Ureter (tissue), 1 donor: ENCODE results near the gene ATOH8. TPM values are rescaled to one million over a fixed set of nuclear protein-coding genes. Genes with fewer than 3 reads are reported as not detected.

Source experiments
- DNase-seq: peaks from one replicate; pipeline ENCODE4 v3.0.0-alpha.2; 2020; ENCODE audit warnings: low spot score
- total RNA-seq: library from RNA; stranded (reverse); gene quantifications from one replicate; pipeline ENCODE4 v1.2.4, GENCODE V29; 2023
- donor health status: DM: yes; HTN: yes; CAD: no.

The ATOH8 gene
- total RNA-seq, 1 donor from 2014 or later, result 21.8 TPM

DNA sequence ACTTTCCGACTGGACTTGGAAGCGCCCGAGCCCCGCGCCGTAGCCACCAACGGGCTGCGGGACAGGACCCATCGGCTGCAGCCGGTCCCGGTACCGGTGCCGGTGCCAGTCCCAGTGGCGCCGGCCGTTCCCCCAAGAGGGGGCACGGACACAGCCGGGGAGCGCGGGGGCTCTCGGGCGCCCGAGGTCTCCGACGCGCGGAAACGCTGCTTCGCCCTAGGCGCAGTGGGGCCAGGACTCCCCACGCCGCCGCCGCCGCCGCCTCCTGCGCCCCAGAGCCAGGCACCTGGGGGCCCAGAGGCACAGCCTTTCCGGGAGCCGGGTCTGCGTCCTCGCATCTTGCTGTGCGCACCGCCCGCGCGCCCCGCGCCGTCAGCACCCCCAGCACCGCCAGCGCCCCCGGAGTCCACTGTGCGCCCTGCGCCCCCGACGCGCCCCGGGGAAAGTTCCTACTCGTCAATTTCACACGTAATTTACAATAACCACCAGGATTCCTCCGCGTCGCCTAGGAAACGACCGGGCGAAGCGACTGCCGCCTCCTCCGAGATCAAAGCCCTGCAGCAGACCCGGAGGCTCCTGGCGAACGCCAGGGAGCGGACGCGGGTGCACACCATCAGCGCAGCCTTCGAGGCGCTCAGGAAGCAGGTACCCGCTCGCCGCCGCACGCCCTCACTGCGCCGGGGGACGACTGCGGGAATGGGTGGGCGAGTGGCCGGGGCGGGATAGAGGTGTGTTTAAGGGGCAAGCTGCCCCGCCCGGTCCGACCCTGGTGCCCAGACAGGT lies 713 bp downstream of the ATOH8 start:
- no peak for DNase-seq

DNA sequence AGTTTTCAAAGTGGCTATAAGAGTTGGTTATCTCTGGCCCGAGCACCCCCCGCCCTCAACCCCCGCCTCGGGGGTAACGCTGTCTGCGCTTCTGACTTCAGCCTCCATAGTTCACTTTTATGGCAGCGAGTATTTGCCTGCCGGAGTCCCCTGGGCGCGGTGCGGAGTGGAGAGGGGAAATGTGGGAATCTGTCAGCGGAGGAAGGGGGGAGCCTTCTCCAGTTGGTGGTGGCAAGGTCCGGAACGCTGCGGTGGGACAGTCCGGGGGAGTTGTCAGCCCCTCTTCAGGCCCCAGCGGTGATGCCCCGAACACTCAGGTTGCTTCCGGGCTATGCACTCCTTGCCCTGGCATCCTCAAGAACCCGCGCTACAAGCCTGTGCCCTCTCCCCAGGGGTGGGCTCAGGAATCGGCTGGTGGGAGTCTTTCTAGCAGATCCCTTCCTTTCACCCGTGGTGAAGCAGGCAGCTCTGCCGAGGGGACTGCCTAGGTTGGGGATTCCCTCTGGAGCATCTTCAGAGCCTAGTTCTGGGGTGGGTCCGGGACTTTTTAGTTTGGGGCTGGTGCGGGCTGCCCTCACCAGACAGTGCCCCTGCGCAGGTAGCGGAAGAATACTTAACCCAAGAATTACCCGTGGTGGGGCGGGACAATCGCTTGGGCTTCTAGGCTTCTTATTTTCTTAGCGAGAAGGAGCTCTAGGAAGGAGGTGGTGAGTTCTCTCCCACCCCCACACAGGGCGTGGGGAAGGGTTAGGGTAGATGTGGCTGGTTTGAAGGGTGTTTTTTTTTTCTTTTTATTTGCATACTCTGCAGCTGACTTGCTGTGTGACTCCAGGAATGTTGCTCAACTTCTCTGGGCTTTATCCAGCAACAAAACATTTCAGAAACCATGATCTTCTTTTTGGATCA lies 1.6 kb downstream of the ATOH8 start:
- DNase-seq, result no peak

DNA sequence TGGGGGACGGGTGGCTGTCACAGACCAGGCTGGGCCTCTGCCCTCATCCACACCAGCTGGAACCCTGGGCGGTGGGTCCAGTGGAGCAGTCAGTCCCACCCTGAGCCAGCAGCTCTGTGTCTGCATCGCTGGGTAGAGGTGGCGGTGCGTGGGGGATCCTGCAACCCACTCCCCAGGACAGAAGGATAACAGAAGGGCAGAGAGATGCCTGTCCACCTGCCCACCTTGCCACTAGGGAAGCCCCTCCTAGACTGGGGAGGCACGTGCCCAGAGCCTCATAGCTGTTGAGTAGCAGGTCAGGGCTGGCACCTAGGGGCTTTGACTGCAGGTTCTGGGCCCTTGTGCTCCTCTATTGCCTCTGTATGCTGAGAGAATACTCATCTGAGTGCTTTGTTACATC lies 2.4 kb downstream of the ATOH8 start:
- no peak for DNase-seq

DNA sequence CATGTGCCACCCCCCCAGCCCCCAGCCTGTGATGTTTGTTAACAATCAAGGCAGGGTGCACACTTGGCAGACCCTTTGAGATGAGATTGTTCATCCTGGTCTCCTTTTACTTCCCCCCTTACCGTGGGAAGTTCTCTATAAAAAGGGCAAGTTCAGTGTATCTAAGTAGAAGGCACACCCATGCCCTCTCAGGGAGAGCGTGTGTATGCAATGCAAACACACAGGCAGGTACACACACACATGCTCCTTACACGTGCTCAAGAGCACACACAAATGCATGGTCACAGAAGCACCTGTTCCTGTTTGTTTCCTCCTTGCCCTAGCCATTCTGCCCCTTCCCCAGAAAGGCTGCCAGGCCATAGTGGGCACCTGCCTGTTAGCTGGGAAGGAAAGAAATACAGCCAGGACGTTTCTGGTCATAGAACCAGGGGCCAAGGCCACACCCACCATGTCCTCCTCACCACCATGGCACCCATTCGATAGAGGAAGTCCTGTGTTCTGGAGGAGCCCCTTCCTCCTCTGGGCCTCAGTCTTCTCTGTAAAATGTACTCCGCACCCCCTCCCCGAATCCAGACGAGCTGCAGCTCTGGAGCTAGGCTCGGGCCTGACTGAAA lies 3.1 kb downstream of the ATOH8 start:
- no peak for DNase-seq

DNA sequence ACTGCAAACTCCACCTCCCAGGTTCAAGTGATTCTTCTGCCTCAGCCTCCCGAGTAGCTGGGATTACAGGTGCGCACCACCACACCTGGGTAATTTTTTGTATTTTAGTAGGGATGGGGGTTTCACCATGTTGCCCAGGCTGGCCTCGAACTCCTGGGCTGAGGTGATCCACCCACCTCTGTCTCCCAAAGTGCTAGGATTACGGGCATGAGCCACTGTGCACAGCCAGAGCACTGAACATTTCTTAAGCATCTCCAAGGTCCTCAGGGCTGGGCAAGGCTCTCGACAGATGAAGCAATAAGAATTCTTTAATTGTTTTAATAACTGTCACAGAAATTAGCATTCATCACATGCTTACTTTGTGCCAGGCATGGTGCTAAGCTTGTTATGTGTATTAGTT lies 4.1 kb downstream of the ATOH8 start:
- DNase-seq, result no peak

DNA sequence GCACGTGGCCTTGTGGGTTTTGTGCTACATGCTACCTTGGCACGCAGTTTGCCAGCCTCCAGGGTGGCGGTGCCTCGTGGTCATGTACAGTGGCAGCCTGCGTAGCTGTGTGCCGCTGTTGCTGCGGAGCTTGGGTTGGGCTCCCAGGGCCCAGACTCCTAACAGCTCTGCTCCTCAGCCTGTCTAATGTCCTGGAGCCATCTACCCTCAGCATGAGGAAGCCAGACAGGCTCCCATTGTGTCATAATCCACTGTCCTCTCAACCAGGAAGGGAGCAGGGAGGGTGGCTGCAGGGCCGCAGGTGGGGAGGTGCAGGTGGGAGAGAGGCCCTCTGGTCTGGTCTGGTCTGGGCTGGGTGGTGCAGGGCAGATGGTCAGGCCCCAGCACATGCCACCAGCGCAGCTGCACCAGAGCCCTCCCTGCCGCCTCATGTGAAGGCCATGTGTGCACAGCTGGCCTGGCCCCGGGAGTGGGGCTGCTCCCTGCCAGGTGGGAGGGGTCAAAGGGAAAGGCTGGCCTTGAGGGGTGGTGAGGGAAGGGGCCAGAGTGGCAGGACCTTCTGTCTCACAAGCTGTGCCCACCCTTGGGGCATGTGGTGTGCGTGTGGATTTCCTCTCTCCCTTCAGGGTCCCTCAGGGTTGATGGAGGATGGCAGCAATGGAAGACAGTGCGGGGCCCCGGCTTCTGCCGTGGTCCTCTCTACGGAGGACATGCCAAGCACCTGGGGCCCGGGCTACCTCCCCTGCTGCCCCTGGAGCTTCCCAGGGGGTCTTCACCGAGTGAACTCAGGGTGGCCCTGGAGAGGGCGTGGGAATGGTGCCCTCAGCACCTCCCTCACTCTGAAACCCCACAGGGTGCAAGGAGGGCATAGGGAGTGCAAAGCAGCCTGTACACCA lies 4.8 kb downstream of the ATOH8 start:
- DNase-seq, result no peak

DNA sequence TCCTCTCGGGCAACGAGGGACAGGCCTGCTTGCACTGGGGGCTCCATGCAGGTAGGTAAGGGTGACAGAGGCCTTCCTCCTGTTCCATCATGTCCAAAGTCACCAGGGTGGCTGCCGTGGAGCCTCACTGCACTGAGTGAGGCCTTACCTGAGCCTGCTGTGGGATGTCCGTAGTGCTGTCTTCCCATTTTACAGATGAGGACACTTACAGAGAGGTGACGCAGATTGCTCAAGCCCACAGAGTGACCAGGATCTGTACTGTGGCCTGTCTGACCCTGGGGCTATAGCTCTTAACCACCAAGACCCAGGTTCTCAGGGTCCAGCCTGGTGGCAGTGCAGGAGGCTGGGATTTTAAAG lies 5.4 kb downstream of the ATOH8 start:
- DNase-seq, result no peak

DNA sequence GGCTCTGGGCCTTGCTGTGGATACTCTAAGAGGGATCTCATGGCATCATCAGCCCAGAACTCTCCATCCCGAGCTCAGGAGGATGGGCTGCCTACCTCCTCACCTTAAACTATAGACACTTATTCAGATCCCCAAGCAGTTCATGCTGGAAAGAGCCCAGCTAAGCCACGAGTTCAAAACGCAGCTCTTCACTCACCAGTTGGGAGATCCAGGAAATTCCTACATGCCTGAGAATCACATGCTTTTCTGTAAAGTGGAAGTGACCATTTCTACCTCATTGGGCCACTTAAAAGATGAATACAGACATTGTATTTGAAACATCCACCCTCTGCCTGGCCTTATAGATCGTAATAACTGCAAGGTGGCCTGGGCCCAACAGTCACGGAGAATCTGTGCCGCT lies 6.6 kb downstream of the ATOH8 start:
- DNase-seq, result no peak

DNA sequence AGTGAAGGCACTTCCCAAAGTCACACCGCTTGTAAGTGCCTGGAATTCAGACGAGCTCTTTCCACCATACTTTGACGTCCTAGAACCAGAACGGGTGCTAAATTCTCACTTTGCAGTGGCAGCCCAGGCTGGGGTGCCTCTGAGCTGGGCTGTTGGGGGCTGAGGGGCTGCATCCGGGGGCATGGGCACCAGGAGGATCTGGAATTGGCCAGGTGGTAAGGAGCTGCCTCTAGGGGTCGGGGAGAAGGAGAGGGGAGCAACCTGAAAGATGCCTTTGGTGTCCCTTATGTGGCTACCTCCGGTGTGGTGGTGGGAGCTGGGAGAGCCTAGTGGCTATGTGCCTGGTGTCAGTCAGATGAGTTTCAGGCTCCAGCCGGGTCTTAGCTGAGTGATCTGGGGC lies 7.1 kb downstream of the ATOH8 start:
- DNase-seq, result no peak

DNA sequence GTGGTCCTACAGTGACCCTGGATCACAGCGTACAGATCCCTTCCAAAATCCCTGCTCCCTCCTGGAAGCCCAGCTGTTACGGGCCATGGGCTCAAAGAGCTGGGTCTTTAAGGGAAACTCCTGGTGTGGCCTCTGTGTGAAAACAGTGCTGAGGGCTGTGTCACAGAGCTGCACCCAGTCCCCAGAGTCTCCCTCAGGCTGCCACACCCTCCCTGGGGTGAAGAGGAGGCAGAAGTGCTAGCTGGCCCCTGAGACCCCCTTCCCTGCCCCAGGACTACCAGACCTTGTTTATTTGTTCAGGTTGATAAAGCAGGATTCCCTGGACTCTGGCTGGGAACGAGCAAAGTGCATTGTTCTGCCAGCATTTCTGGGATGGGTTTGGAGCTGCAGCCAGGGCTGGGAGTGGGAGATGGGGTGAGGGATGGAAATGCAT lies 7.7 kb downstream of the ATOH8 start:
- DNase-seq, result no peak

DNA sequence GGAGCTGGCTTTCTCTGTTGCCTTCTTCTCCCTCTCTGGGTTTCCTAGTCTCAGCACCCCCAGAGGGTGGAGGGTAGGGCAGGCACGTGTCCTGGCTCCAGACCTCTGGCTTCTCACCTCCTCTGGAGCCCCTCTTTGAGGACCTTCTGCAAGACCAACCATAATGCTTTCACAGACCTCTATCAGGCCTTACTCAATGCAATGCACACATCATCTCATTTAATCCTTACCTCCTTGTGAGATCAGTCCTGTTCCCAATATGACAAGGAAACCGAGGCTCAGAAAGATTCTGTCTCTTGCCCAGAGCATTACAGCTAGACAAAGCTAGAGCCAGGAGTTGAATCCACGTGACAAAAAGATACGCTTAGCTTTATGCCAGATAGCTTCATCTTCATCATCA lies 8.2 kb downstream of the ATOH8 start:
- DNase-seq, result no peak

DNA sequence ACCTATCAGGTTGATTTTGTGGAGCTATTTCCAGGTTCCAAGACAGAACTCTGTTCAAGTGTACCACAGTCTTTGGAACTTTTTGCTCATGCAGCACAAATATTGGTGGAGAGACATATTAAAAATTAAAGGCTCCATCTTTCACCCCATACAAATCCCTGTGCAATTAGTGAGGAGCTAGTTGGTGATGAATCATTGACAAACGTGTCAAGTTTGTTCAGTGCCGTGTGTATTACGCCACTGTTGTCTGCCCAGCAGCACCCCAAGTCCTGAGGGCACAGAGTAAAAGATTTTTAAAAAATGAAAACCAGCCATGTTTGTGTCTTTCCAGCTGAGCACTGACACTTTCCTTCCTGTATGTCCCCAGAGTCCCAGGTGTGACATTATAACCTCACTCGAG lies 9.3 kb downstream of the ATOH8 start:
- DNase-seq, result no peak

DNA sequence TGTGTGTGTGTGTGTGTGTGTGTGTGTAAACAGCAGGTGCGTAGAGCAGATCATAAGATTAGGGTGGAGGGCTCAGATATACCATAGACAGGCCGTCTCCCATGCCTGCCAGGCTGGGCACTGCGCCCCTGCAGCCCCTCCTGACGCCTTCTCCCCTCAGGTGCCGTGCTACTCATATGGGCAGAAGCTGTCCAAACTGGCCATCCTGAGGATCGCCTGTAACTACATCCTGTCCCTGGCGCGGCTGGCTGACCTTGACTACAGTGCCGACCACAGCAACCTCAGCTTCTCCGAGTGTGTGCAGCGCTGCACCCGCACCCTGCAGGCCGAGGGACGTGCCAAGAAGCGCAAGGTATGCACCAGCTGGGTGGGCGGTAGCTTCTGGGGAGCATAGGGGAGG lies 10.0 kb downstream of the ATOH8 start:
- DNase-seq, result no peak

DNA sequence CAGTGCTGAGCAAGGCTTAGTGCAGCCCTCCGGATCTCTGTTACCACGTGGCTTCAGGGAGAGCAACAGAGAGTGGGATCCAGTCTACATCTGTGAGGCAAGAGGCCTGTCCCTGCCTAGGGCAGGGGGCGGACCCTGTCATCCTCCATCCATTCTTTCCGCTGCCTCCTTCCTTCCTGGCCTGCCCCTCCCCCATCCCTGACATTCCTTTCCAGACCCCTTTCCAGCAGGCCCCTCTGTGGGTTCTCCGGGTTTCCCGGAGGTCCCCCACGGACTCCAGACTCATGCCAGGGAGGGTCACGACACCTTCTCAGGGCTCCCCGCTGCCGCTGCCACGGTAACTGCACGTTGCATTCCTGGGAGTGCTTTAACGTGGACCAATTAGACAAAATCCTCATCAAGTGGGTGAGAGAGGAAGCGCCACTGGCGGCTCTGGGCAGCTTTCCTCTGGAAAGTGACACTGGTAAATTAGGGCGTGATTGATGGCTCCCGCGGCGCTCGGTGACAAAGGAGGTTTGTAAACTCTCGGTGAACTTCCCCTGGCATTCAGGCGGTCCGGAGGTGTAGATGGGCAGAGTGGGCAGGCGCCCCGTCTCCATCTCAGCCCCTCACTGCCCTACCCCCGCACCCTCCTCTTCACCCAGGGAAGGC lies 11.4 kb downstream of the ATOH8 start:
- no peak for DNase-seq

DNA sequence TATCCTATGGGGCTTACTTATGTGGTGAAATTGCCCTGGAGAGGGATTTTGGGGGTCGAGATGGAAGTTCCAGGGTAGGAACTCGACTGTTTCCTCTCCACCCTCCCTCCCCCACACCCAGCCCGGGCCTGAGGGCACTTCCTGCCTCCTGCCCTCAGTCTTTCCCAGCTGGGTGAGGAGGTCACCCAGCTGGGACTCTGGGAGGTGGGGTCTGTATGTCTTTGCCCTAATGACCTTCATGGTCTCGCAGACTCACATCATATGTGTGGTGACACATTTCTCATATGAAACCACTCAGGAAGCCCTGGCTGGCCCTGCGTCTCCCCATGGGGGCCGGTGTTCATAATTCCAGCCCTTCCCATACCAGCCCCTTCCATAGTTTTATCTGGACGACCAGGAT lies 12.4 kb downstream of the ATOH8 start:
- DNase-seq, result no peak

DNA sequence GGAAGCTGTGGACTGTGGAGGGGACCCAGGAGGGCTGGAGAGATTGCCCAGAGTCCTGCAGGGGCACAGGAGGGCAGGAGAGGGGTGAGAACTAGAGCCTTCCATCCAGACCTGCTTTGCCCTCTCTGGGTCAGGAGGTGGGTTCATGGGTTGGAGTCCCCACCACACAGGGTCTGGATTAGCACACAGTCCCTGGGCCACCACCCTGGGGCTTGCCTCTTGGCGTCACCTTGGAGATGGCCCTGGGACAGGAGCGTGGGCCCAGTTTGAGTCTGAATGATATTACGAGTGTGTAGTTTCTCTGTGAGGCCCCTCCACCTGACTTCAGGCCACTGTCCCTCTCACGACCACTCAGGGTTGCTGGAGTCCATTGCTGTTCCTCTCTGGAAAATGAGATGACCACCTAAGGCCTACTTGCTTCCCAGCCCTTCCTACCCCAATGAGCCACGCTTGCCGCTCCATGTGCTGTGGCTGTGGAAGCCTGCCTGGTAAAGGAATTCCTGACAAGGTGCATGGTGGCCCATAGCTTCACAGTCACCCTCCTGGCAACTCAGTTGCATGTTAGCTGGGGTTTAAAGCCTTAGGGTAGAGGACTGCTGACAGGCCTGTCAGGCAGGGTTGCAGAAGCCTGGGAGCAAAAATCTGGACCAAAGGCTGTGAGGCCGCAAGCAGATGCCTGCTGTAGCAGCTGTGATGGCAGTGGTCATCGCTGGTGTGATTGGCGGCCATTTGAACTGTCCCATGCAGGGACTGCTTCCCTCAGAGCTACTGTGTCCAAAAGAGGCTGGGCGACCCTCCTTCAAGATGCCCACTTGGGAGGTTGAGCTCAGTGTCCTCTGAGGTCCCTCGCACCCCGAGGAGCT lies 14.2 kb downstream of the ATOH8 start:
- DNase-seq, result no peak

DNA sequence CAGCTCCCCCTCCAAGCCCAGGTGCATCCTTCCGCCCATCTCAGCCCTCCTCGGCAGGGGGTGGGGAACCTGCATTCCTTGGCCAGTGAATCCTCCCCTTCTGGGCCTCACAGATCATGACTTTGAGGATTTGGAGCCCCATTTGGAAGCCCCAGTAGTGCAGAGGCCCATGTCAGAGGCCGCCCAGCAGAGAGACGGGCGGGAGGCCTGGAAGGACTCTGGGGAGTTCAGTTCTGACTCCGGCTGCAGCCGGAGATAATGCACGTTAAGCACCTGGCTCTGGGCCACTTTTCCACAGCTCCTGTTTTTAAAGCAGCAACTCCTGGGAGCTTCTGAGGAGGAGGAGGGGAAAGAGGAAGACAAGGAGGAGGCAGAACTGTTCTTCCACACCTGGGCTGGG lies 14.9 kb downstream of the ATOH8 start:
- DNase-seq, result peak; percentile 74

DNA sequence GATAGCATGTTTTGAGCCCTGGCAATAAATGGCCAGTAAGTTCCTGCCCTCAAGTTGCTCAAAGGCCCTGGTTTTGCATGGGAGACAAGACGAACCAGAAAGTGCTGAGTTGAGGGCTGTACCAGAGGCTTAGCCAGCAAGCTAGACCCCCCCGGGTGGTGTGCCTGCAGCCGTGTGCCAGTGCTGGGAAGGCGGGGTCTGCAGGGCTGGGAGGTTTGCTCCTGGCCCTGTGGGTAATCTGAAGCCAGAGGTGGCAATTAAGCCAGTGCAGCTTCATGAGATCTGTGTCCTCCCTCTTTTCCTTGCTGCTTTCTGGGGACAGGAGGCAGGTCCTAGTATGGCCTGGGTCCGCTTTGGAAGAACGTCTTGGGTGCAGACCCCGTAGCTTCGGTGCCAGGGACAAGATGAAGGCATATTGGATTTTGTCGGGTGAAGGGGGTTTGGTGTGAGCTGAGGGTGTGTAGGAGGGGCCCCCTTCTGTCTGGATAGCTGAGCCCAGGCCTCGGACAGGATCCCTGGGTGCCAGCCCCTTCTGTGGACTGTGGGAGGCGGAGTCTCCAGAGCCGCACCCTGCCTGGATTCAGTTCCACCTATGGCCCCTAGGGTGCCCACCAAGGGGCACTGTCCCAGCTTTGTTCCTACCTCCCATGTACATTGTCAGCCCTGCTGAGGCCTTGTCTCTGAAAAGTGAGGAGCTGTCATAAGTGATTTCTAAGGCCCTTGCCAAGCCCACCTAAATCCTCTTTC lies 15.6 kb downstream of the ATOH8 start:
- no peak for DNase-seq

DNA sequence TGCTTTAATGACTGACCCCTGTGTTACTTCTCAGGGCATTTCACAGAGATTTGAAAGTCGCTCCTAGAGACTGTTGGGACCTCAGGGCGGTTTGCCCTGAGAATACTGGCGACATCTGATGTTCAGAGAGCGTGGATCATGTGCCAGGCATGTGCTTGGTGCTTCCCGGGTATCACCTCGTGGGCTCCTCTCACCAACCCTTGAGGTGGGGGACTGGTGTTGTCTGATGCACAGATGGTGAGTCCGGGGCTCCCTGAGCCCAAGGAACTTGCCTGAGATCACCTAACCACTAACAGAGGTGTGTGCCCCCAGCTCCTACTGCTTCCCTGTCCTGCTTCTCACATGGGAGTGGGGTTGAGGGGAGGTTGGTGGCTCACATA lies 16.2 kb downstream of the ATOH8 start:
- DNase-seq, result no peak

DNA sequence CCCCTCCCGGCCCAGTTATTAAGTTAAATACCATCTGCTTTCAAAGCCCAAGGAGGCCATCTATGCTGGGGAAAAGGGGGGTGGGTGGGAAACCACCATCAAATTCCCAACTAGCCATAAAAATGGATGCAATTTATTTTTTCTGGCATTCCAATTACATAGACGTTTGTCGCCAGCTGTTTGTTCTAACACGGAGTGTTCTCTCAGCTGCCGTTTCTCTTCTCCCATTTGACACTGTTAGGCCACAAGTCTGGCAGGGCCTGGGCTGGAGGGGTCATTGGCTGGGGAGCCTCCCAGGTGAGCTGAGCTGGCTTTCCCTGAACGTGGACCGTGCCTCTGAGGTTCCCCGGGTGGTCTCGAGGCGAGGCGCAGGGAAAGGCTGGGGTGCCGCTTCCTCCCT lies 16.6 kb downstream of the ATOH8 start:
- no peak for DNase-seq
